ENCODE data around the gene AMDHD1. TPM values are rescaled to one million over a fixed set of nuclear protein-coding genes. Genes with fewer than 3 reads are reported as not detected.

The AMDHD1 gene
- total and polyA plus RNA-seq, 2 donors (not counting 1 experiment from before 2014, with no cell fraction given) = 0.08 to 0.33 TPM

DNA sequence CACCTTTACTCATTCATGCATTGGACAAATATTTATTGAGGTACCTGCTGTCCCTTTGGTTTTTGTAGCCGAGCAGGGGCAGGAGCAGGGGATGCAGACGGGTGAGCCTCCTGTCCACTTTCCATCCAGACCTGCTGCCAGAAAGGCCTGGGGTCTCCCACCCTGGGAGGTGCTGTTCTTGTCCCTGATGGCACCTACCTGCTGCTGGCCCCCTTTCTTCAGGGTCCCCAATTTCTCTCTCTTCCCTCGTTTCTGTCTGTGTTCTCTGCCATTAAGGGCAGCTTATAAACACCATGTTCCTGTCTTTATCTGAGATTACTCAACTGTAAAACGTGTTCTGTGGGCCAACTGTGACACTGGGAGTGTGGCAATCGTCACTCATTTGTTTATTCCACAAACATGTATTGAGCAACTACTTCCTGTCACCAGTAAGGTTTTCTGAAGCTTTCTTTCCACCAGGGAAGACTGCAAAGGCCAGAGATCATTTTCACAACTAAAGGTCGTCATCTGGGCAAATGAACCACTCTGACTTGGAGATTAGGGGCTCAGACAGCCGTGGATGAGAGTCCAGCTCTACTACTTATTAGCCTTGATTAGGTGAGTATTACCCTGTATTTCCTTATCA, 53.0 kb downstream of the AMDHD1 start, which contains the start of gene HAL:
Gene HAL (minus strand): TSS at position 311 of the 625 bp plus-strand sequence. CDS start 434 bp downstream, outside the sequence.
- no peak within 1 kb of the TSS for H2AFZ ChIP-seq (ENCODE audit: low read length)
- no peak within 1 kb of the TSS for H3K27ac ChIP-seq (ENCODE audit: insufficient read depth, low read length)
- no peak for DNase-seq (ENCODE audit: low read depth in 2 of 2)
- no peaks in the 10 kb centered on the region for H4K20me1 ChIP-seq (ENCODE audit: control insufficient read depth, extremely low read depth, insufficient read depth, low read length)
- no peaks in the 10 kb centered on the region for H3K36me3 ChIP-seq (ENCODE audit: control insufficient read depth, insufficient read depth, low read length)
- H3K9ac ChIP-seq (ENCODE audit: insufficient read depth, low read length) = no peak within 1 kb of the TSS
- H3K4me1 ChIP-seq (ENCODE audit: control insufficient read depth, extremely low read depth, insufficient read depth, low read length) = no peaks in the 10 kb centered on the region
- TF ChIP-seq, protein P1, sequence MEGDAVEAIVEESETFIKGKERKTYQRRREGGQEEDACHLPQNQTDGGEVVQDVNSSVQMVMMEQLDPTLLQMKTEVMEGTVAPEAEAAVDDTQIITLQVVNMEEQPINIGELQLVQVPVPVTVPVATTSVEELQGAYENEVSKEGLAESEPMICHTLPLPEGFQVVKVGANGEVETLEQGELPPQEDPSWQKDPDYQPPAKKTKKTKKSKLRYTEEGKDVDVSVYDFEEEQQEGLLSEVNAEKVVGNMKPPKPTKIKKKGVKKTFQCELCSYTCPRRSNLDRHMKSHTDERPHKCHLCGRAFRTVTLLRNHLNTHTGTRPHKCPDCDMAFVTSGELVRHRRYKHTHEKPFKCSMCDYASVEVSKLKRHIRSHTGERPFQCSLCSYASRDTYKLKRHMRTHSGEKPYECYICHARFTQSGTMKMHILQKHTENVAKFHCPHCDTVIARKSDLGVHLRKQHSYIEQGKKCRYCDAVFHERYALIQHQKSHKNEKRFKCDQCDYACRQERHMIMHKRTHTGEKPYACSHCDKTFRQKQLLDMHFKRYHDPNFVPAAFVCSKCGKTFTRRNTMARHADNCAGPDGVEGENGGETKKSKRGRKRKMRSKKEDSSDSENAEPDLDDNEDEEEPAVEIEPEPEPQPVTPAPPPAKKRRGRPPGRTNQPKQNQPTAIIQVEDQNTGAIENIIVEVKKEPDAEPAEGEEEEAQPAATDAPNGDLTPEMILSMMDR (conservative IDR thresholded peaks at IDR 0.05 in 1 of 2, IDR thresholded peaks at IDR 0.05 in 1 of 2; ENCODE audit: low read depth in 1 of 2, low read length in 2 of 2) = no peak
- no peaks in the 10 kb centered on the region for H3K27me3 ChIP-seq (ENCODE audit: control insufficient read depth, insufficient read depth, low read length)
- no peaks in the 10 kb centered on the region for H3K79me2 ChIP-seq (ENCODE audit: control insufficient read depth, insufficient read depth, low read length)
- no peak within 1 kb of the TSS for H3K4me3 ChIP-seq (replicated peaks in 1 of 4; ENCODE audit: control extremely low read depth in 1 of 4, insufficient read depth in 1 of 4, low read depth in 3 of 4, low read length in 4 of 4)
- no peak within 1 kb of the TSS for H3K4me2 ChIP-seq (ENCODE audit: extremely low read depth, insufficient read depth, low read length)
- H3K9me3 ChIP-seq (ENCODE audit: control insufficient read depth, insufficient read depth, low read depth, low read length) = no peaks in the 10 kb centered on the region

DNA sequence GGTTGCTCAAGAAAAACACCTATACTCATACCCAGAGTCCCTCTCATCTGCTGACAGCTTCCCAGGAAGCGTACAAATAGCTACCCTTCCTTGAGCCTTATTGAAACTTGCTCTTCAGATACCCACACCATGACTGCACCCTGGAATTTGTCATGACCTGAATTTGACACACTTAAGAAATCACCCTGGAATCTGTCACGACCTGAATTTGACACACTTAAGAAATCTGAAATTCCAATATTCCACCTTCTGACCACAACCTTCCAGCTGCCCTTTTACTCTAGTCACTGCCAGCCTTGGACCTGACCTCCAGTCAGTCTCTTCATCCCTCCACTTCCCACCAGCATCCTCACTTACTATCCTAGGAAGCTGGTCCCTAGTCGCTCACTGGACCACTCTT, 54.1 kb downstream of the AMDHD1 start:
- no peak overlapping the region for H3K27ac ChIP-seq (ENCODE audit: insufficient read depth, low read length)
- no peak overlapping the region for H3K4me2 ChIP-seq (ENCODE audit: extremely low read depth, insufficient read depth, low read length)
- H3K27me3 ChIP-seq (ENCODE audit: control insufficient read depth, insufficient read depth, low read length) = no peaks in the 10 kb centered on the region
- no peaks in the 10 kb centered on the region for H3K36me3 ChIP-seq (ENCODE audit: control insufficient read depth, insufficient read depth, low read length)
- H3K79me2 ChIP-seq (ENCODE audit: control insufficient read depth, insufficient read depth, low read length) = no peaks in the 10 kb centered on the region
- no peak overlapping the region for H3K9ac ChIP-seq (ENCODE audit: insufficient read depth, low read length)
- H3K4me1 ChIP-seq (ENCODE audit: control insufficient read depth, extremely low read depth, insufficient read depth, low read length) = no peaks in the 10 kb centered on the region
- H4K20me1 ChIP-seq (ENCODE audit: control insufficient read depth, extremely low read depth, insufficient read depth, low read length) = no peaks in the 10 kb centered on the region
- H3K4me3 ChIP-seq (replicated peaks in 1 of 4; ENCODE audit: control extremely low read depth in 1 of 4, insufficient read depth in 1 of 4, low read depth in 3 of 4, low read length in 4 of 4) = no peak overlapping the region
- no peaks in the 10 kb centered on the region for H3K9me3 ChIP-seq (ENCODE audit: control insufficient read depth, insufficient read depth, low read depth, low read length)
- H2AFZ ChIP-seq (ENCODE audit: low read length) = no peak overlapping the region
- DNase-seq (ENCODE audit: low read depth in 2 of 2) = peak in 1 of 2 donors; percentile 1
- TF ChIP-seq EZH2 (IDR thresholded peaks at IDR 0.05; ENCODE audit: low read length, missing control alignments) = no peak
- TF ChIP-seq, protein P1 (conservative IDR thresholded peaks at IDR 0.05 in 1 of 2, IDR thresholded peaks at IDR 0.05 in 1 of 2; ENCODE audit: low read depth in 1 of 2, low read length in 2 of 2) = no peak

DNA sequence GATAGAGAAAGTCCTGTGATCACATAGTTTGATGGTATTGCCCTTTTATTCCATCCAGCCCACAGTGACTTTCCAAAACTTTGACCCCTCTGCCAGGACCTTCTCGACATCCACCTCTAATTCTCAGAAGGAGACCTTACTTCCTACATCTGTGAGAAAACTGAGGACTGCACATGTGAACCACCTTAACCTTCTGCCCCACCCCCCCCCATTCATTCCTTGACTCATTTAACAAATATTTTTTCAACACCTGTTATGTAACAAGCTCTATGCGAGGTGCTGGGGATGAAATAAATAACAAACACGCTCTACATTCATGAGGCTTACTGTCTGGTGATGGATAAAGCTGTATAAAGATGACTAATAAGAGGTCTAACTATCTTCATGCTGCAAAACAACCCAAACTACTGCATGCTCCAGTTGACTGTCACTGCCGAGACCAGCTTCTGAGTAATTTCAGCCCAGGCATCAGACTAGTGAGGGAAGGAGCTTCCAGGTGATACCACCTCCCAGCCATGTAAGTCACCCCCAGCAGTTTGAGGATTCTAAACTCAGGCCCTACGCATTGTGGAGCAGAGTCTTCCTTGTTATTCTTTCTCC, 54.9 kb downstream of the AMDHD1 start:
- DNase-seq (ENCODE audit: low read depth in 2 of 2) = peak in 1 of 2 donors; percentile 3
- Histone ChIP-seq H3K27me3 (ENCODE audit: control insufficient read depth, insufficient read depth, low read length) (no peaks in the 10 kb centered on the region), H3K4me2 (ENCODE audit: extremely low read depth, insufficient read depth, low read length) (no peak overlapping the region), H4K20me1 (ENCODE audit: control insufficient read depth, extremely low read depth, insufficient read depth, low read length) (no peaks in the 10 kb centered on the region), H3K4me3 (replicated peaks in 1 of 4; ENCODE audit: control extremely low read depth in 1 of 4, insufficient read depth in 1 of 4, low read depth in 3 of 4, low read length in 4 of 4) (no peak overlapping the region), H3K36me3 (ENCODE audit: control insufficient read depth, insufficient read depth, low read length) (no peaks in the 10 kb centered on the region), H3K9ac (ENCODE audit: insufficient read depth, low read length) (no peak overlapping the region), H3K4me1 (ENCODE audit: control insufficient read depth, extremely low read depth, insufficient read depth, low read length) (no peaks in the 10 kb centered on the region), H3K9me3 (ENCODE audit: control insufficient read depth, insufficient read depth, low read depth, low read length) (no peaks in the 10 kb centered on the region), H3K79me2 (ENCODE audit: control insufficient read depth, insufficient read depth, low read length) (no peaks in the 10 kb centered on the region), H2AFZ (ENCODE audit: low read length) (no peak overlapping the region), H3K27ac (ENCODE audit: insufficient read depth, low read length) (no peak overlapping the region)
- TF ChIP-seq, protein P1 (conservative IDR thresholded peaks at IDR 0.05 in 1 of 2, IDR thresholded peaks at IDR 0.05 in 1 of 2; ENCODE audit: low read depth in 1 of 2, low read length in 2 of 2) = peak in 1 of 2 donors; percentile 4
- no peak for TF ChIP-seq EZH2 (IDR thresholded peaks at IDR 0.05; ENCODE audit: low read length, missing control alignments)

Data from fibroblast of lung (primary cell).